ENCODE measurements around the gene CETN1.

CETN1 gene

DNA sequence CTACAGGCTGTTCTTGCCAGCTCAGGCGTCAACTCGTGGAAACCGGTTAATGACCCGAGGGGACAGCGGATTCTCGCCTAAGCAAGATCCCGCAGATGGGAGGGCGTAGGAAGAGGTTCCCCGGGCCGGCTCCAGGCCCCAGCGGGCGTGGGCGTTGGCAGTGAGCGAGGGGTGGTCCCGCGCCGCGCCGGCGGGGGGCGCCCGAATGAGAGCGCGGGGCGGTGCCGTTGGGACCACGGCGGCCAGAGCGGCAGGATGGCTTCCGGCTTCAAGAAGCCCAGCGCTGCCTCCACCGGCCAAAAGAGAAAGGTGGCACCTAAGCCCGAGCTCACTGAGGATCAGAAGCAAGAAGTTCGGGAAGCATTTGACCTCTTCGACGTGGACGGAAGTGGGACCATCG, at the start of gene CETN1:
Gene CETN1, plus strand, starts transcription at position 227 of the 400 bp plus-strand sequence. Its CDS starts 29 bp downstream, at position 256.
- DNase-seq: no peak

DNA sequence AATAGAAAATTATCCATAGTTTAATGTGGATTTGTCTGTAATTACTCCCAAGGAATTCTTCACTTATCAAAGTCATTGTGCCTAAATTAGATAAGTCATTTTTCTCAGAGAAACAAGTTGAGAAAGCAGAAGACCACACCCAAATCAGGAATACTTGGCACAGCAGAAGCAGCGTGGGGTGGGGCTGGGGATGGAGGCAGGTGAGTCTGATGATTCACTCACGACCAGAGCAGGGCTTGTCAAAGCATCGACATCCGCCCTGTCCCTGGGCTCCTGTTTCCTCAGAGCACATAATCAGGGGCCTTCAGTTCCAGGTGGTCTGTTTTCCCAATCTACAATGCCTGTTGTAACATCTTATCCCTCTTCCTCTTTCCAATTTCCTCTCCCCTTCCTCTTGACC, 48.2 kb upstream of the CETN1 start:
- no peak for DNase-seq

DNA sequence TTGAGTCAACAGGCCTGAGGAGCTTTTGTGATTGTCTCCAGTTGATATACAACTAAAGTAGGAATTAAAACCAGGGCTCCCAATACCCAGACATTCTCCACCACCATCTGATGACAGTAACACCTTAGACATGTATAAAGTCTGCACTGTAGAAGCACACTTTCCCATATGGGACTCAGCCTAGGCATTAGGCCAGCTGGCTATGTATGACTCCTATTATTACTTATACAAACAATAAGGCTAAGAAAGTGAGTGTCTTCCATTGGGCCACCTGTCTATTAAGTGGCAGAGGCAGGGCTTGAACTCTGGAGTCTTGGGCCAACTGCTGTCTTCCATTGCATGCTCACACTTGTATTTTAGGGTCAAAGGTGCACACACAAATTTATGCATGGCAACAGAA, 47.5 kb upstream of the CETN1 start:
- no peak for DNase-seq

DNA sequence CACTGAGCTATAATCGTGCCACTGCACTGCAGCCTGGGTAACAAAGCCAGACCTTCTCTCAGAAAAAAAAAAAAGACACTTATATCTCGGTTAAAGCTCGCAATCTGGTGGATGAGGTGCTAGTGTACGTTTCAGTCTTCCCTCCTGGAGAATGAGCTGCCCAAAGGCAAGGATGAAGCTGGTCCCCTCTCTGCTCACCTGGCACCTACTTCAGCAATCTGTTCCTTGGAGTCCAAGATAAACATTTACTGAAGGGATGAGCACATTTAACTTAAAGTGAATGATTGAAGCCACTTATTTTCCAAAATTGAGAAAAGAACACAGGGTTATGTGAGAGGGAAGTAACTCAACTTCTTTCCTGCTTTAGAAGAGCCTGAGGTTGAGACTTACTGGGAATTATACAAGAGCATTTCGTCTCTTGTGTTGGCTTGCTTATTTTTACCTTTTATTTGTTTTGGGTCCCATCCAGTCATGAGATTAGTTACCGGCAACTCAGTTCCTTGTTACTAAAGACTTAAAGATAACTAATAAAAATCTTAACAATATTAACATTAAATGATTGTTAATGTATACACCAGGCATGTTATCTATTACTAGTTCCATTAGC, 46.1 kb upstream of the CETN1 start:
- no peak for DNase-seq

DNA sequence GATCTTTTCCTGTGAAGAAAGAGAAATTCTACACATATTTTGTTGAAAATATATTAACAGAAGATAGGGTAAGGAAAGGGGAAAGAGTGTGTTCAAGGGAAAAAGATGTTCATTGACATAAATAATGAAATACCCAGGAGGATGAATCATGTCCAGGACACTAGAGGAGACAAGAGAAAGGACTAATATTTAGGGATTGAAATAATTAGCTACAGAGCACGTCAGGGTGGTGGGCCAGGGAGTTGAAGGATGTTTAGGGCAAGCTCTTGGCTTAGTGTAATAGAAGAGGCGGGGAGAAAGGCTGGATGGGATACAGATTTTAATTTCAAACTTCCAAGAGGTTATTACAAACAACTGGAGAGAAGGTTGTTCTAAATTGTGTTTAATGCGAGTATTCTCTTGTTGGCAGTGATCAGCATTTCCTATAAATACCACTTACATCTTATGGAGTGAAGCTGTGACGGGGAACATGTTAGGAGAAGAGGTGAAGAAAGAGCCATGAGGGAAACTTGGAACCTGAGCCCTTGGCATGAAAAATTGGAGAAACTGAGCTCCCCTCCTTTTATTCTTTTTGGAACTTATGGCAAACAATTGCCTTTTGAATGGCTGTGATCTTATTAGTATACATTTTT, 36.6 kb upstream of the CETN1 start:
- DNase-seq: peak; percentile 49

DNA sequence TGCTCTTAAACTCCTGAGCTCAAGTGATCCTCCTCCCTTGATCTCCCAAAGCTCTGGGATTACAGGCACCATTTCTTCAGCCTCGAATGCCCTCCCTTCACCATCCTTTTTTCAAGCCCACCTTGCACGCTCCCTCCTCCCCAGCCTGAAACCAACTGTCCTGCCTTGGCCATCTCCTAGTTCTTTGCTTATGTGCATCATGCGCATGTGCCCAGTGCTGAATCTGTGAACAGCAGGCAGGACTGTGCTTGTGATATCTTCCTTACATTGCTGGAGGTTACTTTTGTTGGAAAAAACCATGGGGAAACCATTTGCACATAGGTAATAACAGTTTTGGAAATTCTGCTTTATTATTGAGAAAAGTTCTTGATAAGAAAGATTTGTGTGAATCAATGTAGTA, 30.2 kb upstream of the CETN1 start:
- no peak for DNase-seq

DNA sequence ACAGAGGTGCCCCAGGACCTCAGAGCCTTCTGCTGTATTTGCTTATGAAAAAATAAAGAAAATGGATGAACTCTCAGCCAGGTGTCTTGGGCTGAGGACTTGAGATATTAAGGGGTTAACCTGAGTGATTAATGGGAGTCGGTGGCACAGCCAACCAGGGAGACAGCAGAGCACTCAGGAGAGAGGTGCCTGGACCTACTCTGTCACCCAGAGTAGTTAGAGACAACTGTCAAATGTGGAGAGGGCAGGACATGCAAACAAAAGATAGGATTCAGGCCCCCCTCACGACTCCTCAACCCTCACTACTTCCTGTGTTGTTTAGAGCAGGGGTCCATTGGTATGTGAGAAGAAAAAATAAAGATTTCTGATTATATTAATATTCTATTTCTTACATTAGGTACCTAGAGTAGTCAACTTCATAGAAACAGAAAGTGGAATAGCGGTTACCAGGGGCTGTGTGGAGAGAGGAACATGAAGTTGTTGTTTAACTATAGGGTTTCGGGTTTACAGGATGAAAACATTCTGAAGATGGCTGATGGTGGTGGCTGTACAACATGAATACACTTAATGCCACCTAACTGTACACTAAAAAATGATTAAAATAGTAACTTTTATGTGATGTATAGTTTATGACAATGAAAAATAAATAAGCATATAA, 28.6 kb upstream of the CETN1 start:
- no peak for DNase-seq

DNA sequence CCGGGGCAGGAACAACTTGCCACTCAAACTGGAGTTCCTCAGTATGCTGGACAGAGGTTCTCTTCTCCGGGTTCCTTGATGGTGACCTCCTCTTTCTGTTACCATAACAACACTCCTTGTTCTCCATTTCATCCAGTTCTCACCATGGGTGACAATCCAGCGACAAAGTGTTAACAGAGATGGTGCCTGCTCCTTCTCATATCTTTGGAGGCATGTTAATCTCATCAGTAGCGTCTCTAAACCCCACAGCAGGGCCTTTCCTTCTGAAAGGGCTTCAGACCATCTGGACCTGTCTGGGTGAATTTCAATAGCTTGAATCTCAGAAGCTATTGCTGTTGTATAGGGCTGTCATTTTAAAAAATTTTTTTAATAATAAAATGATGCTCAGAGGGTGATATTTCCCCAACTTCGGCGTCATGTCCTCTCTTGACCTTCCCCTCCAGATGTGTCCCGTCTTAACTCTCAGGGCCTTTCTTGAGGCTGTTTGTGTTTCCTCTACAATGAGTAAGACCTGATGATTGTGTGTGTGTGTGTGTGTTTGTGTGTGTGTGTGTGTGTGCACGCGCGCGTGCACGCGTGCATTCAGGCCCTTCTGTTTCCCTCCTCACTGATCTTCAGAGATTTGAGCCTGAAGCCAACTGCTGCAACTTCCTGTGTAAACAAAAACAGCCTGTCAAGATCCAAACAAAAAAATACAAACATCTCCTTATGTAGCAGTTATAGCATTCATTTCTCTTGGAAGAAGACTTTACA, 24.3 kb upstream of the CETN1 start:
- DNase-seq: no peak

DNA sequence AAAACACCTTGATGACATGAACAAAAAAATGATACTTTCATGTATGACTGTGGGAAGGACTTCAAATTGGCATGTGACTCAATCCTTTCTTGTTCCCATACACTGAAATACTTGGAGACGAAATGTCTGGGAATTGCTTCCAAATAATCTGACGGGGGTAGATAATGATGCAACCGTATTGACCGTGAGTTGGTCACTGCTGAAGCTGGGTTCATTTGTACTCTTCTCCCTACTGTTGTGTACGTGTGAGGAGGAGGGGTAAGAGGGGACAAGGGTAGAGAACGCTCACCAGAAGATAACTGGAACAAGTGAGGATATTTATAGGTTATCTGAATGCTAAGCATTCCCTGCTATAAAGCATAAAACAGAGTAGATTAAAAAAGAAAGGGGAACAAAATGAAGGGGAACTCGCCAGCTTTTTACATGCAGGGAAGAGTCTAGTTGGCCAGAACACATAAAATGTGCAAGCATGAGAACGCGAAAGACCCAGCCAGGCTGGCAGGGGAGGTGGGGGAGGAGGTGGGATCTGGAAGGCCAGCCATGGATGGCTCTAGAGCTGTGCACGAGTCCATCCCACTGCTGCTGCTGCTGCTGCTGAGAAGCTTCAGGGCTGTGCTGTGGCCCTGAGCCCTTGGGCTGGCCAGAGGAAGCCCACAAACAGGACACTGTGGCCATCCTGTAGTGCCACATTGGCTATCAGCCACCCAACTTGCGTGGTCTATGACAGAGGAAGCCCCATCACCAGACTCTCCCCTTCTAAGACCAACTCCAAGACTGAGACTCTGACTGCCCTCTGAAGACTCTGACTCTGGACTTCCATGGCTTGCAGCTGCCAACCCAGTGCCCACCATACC, 15.2 kb upstream of the CETN1 start:
- DNase-seq: no peak

DNA sequence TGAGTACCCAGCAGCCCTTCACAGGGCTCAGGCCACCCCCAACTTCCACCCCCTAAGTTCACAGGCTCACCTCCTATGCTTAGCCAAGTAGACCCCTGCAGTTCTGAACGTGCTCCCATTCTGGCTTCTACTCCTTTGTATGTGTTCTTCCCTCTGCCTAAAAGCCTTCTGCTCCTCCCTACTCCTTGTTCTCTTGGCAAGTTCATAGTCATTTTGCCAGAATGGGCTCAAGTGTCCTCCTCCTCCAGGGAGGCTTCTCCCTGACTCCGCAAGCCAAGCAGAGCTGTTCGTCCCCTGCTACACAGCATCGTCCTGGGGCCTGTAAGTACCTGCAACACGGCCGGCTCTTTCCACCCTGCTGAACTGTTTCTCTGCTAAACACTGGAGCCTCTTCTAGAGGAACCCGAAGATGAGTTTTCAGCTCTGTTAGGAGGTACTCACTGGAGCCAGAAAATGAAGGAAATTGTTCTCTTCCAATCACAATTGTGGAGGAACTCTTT, 14.6 kb upstream of the CETN1 start:
- no peak for DNase-seq

DNA sequence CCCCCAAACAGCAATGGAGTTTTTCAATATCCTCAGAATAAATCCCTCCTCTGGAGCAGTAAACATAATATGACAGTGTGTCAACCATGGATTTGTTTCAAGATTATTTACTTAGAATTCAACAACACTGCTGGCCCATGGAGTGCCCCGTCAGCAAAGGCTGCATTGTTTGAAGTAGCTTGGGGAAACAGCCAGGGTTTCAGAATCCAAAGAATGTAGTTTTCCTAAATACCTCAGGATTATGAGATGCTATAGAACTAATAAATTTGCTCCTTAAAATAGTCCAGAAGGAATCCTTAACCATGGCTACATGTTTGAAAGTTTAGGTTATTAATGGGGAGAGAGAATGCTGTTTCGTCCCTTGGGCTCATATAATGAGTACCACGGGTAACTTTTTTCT, 13.1 kb upstream of the CETN1 start:
- DNase-seq: peak; percentile 37

DNA sequence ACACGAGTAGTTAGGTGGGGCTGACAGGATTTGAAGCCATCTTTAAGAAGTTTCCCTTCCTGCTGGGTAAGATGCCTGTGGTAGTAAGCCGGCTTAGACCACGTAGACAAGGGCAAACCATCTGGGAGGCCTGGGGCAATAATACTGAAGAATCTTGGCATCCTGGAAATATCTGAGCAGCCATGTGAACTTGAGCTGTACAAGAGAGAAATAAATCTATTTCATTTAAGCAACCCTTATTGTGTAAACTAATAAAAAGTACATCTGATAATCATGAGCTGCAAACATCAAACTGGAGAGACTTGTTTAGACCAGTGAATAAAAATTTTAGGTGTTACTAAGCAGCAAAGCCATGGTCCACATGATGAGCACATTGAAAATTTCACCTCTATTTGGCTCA, 11.4 kb upstream of the CETN1 start:
- DNase-seq: no peak

DNA sequence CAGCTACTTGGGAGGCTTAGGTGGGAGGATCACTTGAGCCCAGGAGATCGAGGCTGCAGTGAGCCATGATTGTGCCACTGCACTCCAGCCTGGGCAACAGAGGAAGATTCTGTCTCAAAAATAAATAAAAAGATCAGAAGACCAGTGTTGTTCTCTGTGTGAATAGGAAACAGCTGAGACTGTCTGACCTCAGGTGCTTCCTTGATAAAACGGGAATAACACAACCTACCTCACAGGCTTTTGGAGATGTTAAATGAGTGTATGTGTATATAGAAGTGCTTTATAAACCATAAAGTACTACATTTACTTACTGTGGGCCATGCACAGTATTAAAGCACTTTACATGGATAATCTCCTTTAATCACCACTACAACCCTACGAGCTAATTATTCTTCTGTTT, 9.9 kb upstream of the CETN1 start:
- no peak for DNase-seq

DNA sequence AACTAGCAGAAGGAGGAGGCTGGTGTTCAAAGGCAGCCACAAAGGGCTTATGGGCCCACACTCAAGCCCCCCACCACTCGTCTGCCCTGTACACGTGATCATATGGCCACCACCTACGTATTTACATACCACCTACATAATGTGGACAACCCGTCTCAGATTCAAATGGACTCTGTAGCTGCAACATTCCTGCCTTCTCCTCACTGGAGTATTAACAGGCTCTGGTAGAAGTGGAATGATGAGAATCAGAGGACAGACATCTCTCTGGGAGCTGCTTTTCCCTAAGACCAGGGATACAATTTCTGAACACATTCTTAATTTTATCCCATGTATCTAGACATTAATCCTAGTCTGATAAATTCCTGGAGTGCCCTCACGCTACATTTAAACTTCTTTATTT, 9.5 kb upstream of the CETN1 start:
- DNase-seq: no peak

DNA sequence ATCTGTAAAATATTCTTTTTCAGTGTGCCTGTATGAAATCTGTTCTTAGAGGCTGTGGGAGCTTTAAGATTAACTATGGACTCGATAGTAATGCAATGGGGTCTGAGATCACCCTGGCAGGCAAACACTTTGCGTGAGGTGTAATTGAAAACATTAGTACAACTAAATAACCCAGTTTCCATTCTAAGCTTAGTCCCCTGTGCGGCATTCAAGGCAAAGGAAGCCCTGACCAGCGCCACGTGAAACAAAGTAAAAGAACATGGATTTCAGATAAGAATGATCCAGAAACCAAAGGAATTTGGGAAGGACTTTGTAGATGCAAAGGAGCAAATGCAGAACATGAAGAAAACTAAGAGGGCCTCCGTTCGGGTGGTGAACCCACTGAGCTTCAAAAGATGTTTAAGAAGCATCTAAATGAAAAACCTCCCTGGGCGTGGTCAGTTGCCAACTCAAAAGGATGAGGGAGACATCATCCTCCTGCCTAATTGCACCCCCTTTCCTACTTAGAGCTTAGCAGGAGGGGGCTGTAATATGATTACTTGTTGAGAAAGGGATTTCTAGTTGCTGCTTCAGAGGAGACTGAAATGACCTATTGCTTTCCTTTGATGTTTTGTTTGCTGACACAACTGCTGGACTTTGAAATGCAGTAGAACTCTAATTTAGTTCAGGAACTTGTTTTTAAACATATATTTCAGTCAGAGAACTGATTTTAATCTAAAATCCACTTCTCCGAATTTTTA, 7.9 kb upstream of the CETN1 start:
- peak; percentile 16 for DNase-seq

DNA sequence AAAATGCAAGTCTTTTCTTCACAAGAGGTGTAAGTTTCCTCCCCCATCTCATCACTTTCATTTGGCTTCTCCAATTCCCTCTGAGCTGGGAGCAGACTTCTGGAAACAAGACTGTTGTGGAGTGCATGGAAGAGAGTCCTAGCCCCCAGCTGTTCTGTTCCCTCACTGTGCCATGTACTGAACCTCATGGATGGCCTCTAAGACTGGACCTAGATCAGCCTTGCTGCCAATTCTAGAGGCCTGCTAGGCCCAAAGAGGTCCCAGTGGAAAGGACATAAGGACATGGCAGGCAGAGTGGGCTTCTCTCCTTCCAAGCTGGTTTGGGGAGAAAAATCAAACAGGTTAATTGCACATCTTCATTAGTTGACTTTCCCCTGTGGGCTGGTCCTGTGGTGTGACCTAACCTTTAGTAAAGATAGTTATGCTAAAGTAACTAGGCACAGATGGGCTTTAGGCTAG, 7.3 kb upstream of the CETN1 start:
- DNase-seq: no peak

DNA sequence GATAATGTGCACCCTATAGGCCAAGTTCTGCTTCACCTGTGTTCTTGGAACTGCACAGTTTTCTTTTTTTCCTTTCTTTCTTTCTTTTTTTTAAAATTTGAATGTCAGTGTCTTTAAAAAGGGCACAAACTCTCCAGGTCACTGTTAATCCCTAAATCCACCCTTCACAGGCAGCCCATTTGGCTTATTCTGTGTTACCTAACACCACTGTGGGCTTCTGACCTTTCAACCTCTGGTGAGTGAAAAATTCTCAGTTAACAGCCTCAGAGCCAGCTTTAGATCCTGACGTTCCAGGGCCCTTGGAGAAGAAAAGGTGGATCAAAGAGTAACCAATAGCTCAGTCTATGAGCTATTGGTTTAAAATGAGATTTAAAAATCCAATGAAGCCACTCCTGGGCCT, 6.8 kb upstream of the CETN1 start:
- no peak for DNase-seq

DNA sequence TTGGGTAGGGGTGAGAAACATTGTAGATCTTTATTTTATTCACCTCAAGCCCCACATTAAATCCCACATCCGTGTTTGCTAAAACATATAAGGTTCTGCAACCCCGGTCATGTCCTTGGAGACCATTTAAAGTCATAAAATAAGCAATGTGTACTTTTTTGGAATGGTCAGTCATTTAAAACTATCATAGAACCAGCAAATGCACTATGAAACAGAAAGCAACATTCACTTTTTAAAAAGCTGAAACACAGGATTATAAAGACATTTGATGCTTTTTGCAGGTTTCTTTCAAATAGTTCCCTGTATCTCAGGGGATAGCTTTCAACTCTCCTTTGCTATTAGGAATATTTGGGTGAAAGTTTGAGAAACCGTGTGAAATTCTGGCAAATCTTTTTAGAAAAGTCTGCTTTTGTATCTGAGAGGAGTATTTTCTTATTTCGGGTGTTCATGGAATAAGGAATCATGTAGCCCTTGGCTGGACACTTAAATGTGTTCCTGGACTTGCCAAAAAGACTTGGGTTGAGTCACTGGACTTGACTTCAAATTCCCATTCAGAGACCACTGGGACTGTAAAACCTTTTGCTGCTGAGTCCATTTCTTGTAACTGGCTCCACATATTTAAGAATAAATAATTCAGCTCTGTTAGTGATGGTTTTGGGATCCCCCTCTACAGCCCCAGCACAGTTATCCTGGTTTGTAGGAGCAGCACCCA, 5.9 kb upstream of the CETN1 start:
- DNase-seq: no peak

DNA sequence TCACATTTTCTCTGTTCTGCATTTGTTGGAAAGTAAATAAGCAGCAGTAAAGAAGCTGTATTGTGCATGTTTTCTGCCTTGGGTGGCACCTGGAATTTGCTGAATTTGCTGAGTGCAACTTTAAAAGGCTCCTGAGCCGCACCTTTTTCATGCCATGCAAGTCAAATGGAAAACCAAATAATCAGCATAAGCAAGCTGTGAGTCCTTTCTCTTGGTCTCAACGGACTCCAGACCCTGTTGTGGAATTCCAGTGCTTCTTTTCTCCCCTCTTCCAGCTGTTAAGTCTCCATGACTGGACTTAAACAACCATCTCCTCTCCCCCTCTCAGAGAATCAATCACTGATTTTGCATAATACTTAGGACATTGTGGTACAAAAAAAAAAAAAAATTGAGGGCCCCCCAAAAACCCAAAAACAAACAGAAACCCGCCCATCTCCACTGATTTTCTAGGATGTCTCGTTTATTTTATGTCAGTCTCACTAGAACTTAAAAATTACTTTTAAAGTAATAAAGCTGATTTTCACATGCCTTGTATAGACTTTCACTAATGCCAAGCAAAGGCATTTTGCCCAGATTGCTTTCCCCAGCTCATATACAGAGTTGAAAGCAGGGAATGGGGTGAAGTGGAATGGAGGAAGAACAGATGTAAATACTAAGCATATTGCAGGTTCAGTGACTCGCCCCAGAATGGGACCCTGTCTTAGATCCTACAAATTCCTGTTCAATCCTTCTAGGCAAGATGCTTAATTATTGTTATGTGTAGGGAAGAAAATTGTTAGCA, 5.1 kb upstream of the CETN1 start:
- peak; percentile 41 for DNase-seq

DNA sequence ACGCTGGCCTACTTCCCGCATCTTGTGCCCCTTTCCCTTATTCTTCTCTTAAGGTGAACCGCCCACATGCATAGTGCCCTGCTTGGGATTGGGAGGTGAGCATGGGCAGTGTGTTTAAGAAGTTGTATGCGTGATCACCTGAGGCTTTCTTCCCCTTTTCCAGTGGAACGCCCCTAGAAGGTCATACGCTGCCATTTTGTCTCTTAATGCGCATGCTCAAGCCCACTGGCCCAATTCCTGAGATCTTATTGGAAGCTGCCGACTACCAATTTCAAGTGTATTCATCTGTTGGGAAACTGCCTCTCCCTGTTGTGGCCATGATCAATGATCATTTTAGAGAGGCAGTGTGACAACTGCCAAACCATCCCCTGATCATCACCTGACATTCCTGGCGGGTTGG, 3.3 kb upstream of the CETN1 start:
- DNase-seq: no peak

All from eye (tissue), 1 donor.